Eye (tissue), 1 donor: ENCODE data around the gene ARFGEF3.

Experiments
- DNase-seq: peaks from one replicate; pipeline ENCODE4 v3.0.0-alpha.2; 2015

The ARFGEF3 gene

GRCh38 chr6:138370631-138371451, 209.1 kb downstream of the ARFGEF3 start:
- no peak for DNase-seq

- peak; percentile 24 for DNase-seq
Observed at GRCh38 chr6:138371452-138371711, 209.6 kb downstream of the ARFGEF3 start.

GRCh38 chr6:138371720-138372119, 210.0 kb downstream of the ARFGEF3 start:
- peak; percentile 69 for DNase-seq

GRCh38 chr6:138372711-138373463, 211.1 kb downstream of the ARFGEF3 start:
- no peak for DNase-seq

GRCh38 chr6:138374230-138374629, 212.5 kb downstream of the ARFGEF3 start:
- no peak for DNase-seq

- no peak for DNase-seq
Observed at GRCh38 chr6:138374815-138375214, 213.1 kb downstream of the ARFGEF3 start.

GRCh38 chr6:138377042-138377441, 215.3 kb downstream of the ARFGEF3 start:
- DNase-seq, result no peak

- DNase-seq, result no peak
Observed at GRCh38 chr6:138377844-138378243, 216.1 kb downstream of the ARFGEF3 start, which contains the start of gene SMIM28. TSS of gene SMIM28 (plus strand) at chr6:138377905. CDS start at chr6:138378073, 168 bp downstream.

GRCh38 chr6:138378463-138378862, 216.7 kb downstream of the ARFGEF3 start:
- no peak for DNase-seq

GRCh38 chr6:138382498-138383265, 220.9 kb downstream of the ARFGEF3 start:
- DNase-seq, result no peak

- DNase-seq, result no peak
Observed at GRCh38 chr6:138383776-138384175, 222.0 kb downstream of the ARFGEF3 start.

- DNase-seq, result no peak
Observed at GRCh38 chr6:138386897-138387296, 225.2 kb downstream of the ARFGEF3 start.

- DNase-seq, result no peak
Observed at GRCh38 chr6:138387577-138388368, 226.0 kb downstream of the ARFGEF3 start.

GRCh38 chr6:138389551-138389950, 227.8 kb downstream of the ARFGEF3 start:
- no peak for DNase-seq
